ENCODE results near the gene PELO. TPM values are rescaled to one million over a fixed set of nuclear protein-coding genes. Genes with fewer than 3 reads are reported as not detected.

PELO gene
- polyA plus RNA-seq, 1 of the 3 experiments (the other 2 are of a cell fraction): 10.7 TPM

- Histone ChIP-seq H4K20me1 (ENCODE audit: insufficient read depth) (no peaks in the 10 kb centered on the region), H3K9ac (no peak overlapping the region), H2AFZ (ENCODE audit: low read depth) (no peak overlapping the region), H3K4me2 (no peak overlapping the region), H3F3A (replicated peaks; ENCODE audit: insufficient read depth) (no peaks in the 10 kb centered on the region), H3K9me3 (no peaks in the 10 kb centered on the region; the same call in 1 of the 2 replicates), H3K36me3 (replicated peaks in 1 of 2; ENCODE audit: control insufficient read depth in 1 of 2, insufficient read depth in 2 of 2, low read length in 1 of 2) (no peaks in the 10 kb centered on the region), H3K9me2 (no peaks in the 10 kb centered on the region), H3K27ac (ENCODE audit: low read depth in 2 of 2, low read length in 1 of 2) (no peak overlapping the region; a peak in 1 of 4 replicates), H3K4me1 (ENCODE audit: control insufficient read depth in 1 of 2, insufficient read depth in 2 of 2, low read depth in 1 of 2, low read length in 1 of 2) (peaks cover 0 to 4% of the 10 kb centered on the region in 2 experiments; a peak in 1 of 4 replicates), H3K27me3 (ENCODE audit: insufficient read depth) (no peaks in the 10 kb centered on the region), H3K79me2 (ENCODE audit: insufficient read depth) (no peaks in the 10 kb centered on the region), H3K4me3 (ENCODE audit: low read depth in 2 of 2, low read length in 1 of 2) (no peak overlapping the region; a peak in 1 of 4 replicates)
- DNase-seq: no peak
- POLR2A ChIA-PET: no interaction called here
- TF ChIP-seq IRF3 (IDR thresholded peaks at IDR 0.05; ENCODE audit: low read depth, low read length): no peak
- TF ChIP-seq SMC3 (IDR thresholded peaks at IDR 0.05; ENCODE audit: low read depth, low read length): no peak
- TF ChIP-seq GABPA (IDR thresholded peaks at IDR 0.05; ENCODE audit: low read depth): no peak
- no peak for TF ChIP-seq USF2 (IDR thresholded peaks at IDR 0.05; ENCODE audit: borderline replicate concordance, low read depth, low read length)
- no peak for TF ChIP-seq YY1 (IDR thresholded peaks at IDR 0.05; ENCODE audit: low read depth)
- TF ChIP-seq MXI1 (IDR thresholded peaks at IDR 0.05; ENCODE audit: low read depth, low read length): no peak
- TF ChIP-seq ZBTB33 (IDR thresholded peaks at IDR 0.05; ENCODE audit: borderline replicate concordance, low read depth): no peak
- no peak for TF ChIP-seq NFIC (IDR thresholded peaks at IDR 0.05; ENCODE audit: borderline replicate concordance)
- no peak for TF ChIP-seq GATA2 (CRISPR knock-in tag; IDR thresholded peaks at IDR 0.05)
- TF ChIP-seq FOXJ3 (CRISPR knock-in tag; IDR thresholded peaks at IDR 0.05): no peak
- TF ChIP-seq TAF1 (IDR thresholded peaks at IDR 0.05; ENCODE audit: borderline replicate concordance, low read depth, low read length): no peak
- TF ChIP-seq PBX3 (IDR thresholded peaks at IDR 0.05): no peak
- 93% methylated on average over 1 of the region's 1 CpG for WGBS (ENCODE audit: low lambda C conversion rate)
- CTCF ChIA-PET: interaction anchor here (0.6 to 1.2 kb wide), 2 partner anchors 41 to 1613 kb away, joined by 3 read pairs; no protein-coding TSS in a partner anchor
Measured at GRCh38 chr5:52824827-52825226, 37.1 kb downstream of the PELO start.

GRCh38 chr5:52825826-52826225 is 38.1 kb downstream of the PELO start:
- ChIA-PET CTCF (no interaction called here), POLR2A (no interaction called here)
- Histone ChIP-seq H3K4me1 (ENCODE audit: control insufficient read depth in 1 of 2, insufficient read depth in 2 of 2, low read depth in 1 of 2, low read length in 1 of 2) (peaks cover 0 to 4% of the 10 kb centered on the region in 2 experiments; a peak in 1 of 4 replicates), H3K4me2 (no peak overlapping the region), H3K9ac (no peak overlapping the region), H3K79me2 (ENCODE audit: insufficient read depth) (no peaks in the 10 kb centered on the region), H3K27me3 (ENCODE audit: insufficient read depth) (no peaks in the 10 kb centered on the region), H3F3A (replicated peaks; ENCODE audit: insufficient read depth) (no peaks in the 10 kb centered on the region), H3K9me3 (no peaks in the 10 kb centered on the region; the same call in 1 of the 2 replicates), H2AFZ (ENCODE audit: low read depth) (no peak overlapping the region), H3K27ac (ENCODE audit: low read depth in 2 of 2, low read length in 1 of 2) (no peak overlapping the region), H3K36me3 (replicated peaks in 1 of 2; ENCODE audit: control insufficient read depth in 1 of 2, insufficient read depth in 2 of 2, low read length in 1 of 2) (no peaks in the 10 kb centered on the region), H3K4me3 (ENCODE audit: low read depth in 2 of 2, low read length in 1 of 2) (no peak overlapping the region), H4K20me1 (ENCODE audit: insufficient read depth) (no peaks in the 10 kb centered on the region), H3K9me2 (no peaks in the 10 kb centered on the region)
- WGBS (ENCODE audit: low lambda C conversion rate): 100% methylated on average over 2 of the region's 2 CpGs
- no peak for DNase-seq
- TF ChIP-seq ELF1 (IDR thresholded peaks at IDR 0.05): no peak
- no peak for TF ChIP-seq TCF12 (IDR thresholded peaks at IDR 0.05)
- no peak for TF ChIP-seq NFIC (IDR thresholded peaks at IDR 0.05; ENCODE audit: borderline replicate concordance)
- TF ChIP-seq TAF1 (IDR thresholded peaks at IDR 0.05; ENCODE audit: borderline replicate concordance, low read depth, low read length): no peak
- TF ChIP-seq CTCF (IDR thresholded peaks at IDR 0.05): no peak
- no peak for TF ChIP-seq PBX3 (IDR thresholded peaks at IDR 0.05)
- no peak for TF ChIP-seq EP300 (IDR thresholded peaks at IDR 0.05; ENCODE audit: borderline replicate concordance in 1 of 2, low read depth in 1 of 2, low read length in 1 of 2)
- TF ChIP-seq FOXM1 (IDR thresholded peaks at IDR 0.05; ENCODE audit: low read depth): no peak
- TF ChIP-seq MXI1 (IDR thresholded peaks at IDR 0.05; ENCODE audit: low read depth, low read length): no peak
